HepG2 (cell line): ENCODE data around the gene CADM2. TPM values are rescaled to one million over a fixed set of nuclear protein-coding genes. Genes with fewer than 3 reads are reported as not detected.

Source experiments
- ATAC-seq: fragments of 200-7000 bp; cut with Tn5 transposase; 3 replicates; pipeline ENCODE4 v1.9.1; 2020; ENCODE audit warnings: mild to moderate bottlenecking, moderate library complexity
- BruUV-seq: library from RNA; stranded (reverse); fragments of 400-500 nt; replicated peaks from 2 replicates; lab custom pipeline; 2021; lab: Mats Ljungman, UMichigan
- CTCF ChIA-PET: fragments of 300-600 bp; formaldehyde crosslinking; extraction: SDS; loops from one replicate; lab custom pipeline; 2021; ENCODE audit warnings: low total read pairs, inconsistent platforms, low intra/inter-chr PET ratio; lab: Yijun Ruan, JAX
- POLR2A ChIA-PET: fragments of 350-600 bp; sonication (Branson Sonifier 250); formaldehyde crosslinking; loops from one replicate; lab custom pipeline; 2020; ENCODE audit warnings: antibody characterized with exemption, inconsistent platforms; lab: Yijun Ruan, JAX
- DNase-seq: peaks from one replicate; pipeline ENCODE4 v3.0.0-alpha.2; 2015; ENCODE audit warnings: low spot score
- FAIRE-seq: peaks from 3 replicates; lab custom pipeline; 2011; peaks lifted over from hg19 to GRCh38; lab: Jason Lieb, UNC
- H2AFZ ChIP-seq: one replicate; pipeline ENCODE4 v1.6.1; 2011; ENCODE audit warnings: low read length, inconsistent platforms
- H3K27ac ChIP-seq: fragments of 300-600 bp; 3 replicates; pipeline ENCODE4 v1.8.0; 2011; ENCODE audit warnings: mixed run types, mild to moderate bottlenecking, mixed read lengths, low read length, inconsistent platforms; ENCODE audit not compliant: insufficient read depth; ENCODE audit errors: extremely low read length
- H3K27me3 ChIP-seq, 2 experiments: fragments of 200-600 bp in 1 of 2; 2 replicates in 1 of 2; 3 replicates in 1 of 2; pipeline versions ENCODE4 v1.6.0 to v1.8.0; 2011; ENCODE audit warnings: low read length in 2 of 2, mild to moderate bottlenecking in 2 of 2, moderate library complexity in 2 of 2, inconsistent platforms in 1 of 2; ENCODE audit not compliant: insufficient read depth in 2 of 2, control insufficient read depth in 1 of 2
- H3K36me3 ChIP-seq, 2 experiments: fragments of 200-600 bp in 1 of 2; replicated peaks in 1 of 2; 2 replicates in 1 of 2; 3 replicates in 1 of 2; pipeline versions ENCODE4 v1.5.1 to v1.8.0; 2011; ENCODE audit warnings: low read length in 2 of 2, inconsistent platforms in 1 of 2; ENCODE audit not compliant: insufficient read depth in 2 of 2, control insufficient read depth in 1 of 2
- H3K4me1 ChIP-seq: 2 replicates; pipeline ENCODE4 v1.5.1; 2012; ENCODE audit warnings: low read length, inconsistent platforms; ENCODE audit not compliant: insufficient read depth
- H3K4me2 ChIP-seq: 2 replicates; pipeline ENCODE4 v1.6.0; 2011; ENCODE audit warnings: low read depth, low read length, inconsistent platforms
- H3K4me3 ChIP-seq, 3 experiments: fragments of 200-600 bp in 1 of 3; sonication (generic), shearing (Covaris generic) in 1 of 3; replicated peaks in 1 of 3; 2 replicates each; pipeline ENCODE4 v1.5.1; 2011 to 2016; ENCODE audit warnings: low read length in 3 of 3, inconsistent platforms in 2 of 3, low read depth in 2 of 3, mild to moderate bottlenecking in 2 of 3, control low read depth in 1 of 3, mixed read lengths in 1 of 3; ENCODE audit not compliant: insufficient read depth in 1 of 3
- H3K79me2 ChIP-seq: one replicate; pipeline ENCODE4 v1.6.1; 2011; ENCODE audit warnings: low read length, inconsistent platforms; ENCODE audit not compliant: insufficient read depth
- H3K9ac ChIP-seq: 2 replicates; pipeline ENCODE4 v1.6.0; 2011; ENCODE audit warnings: mild to moderate bottlenecking, low read depth, low read length, inconsistent platforms; ENCODE audit not compliant: insufficient read depth
- H3K9me3 ChIP-seq: 2 replicates; pipeline ENCODE4 v1.5.1; 2012; ENCODE audit warnings: mild to moderate bottlenecking, low read length
- H4K20me1 ChIP-seq: 2 replicates; pipeline ENCODE4 v1.6.0; 2011; ENCODE audit warnings: inconsistent platforms, mild to moderate bottlenecking, low read length, moderate library complexity; ENCODE audit not compliant: insufficient read depth
- ARNT ChIP-seq: fragments of 450-650 bp; IDR thresholded peaks from 2 replicates; pipeline ENCODE4 v1.6.1; 2017
- FOXK1 ChIP-seq: sonication (generic); formaldehyde crosslinking; IDR thresholded peaks from 2 replicates; pipeline ENCODE4 v1.4.0; 2020; ENCODE audit warnings: low read depth, missing genetic modification reagents, borderline replicate concordance
- MEIS1 ChIP-seq: sonication (generic); formaldehyde crosslinking; IDR thresholded peaks from 2 replicates; pipeline ENCODE4 v1.9.0; 2021; ENCODE audit warnings: mild to moderate bottlenecking, missing genetic modification reagents, moderate library complexity, borderline replicate concordance
- NR3C1 ChIP-seq: sonication (generic); formaldehyde crosslinking; IDR thresholded peaks from 2 replicates; pipeline ENCODE4 v1.4.0; 2020; ENCODE audit warnings: missing genetic modification reagents
- RAD21 ChIP-seq: fragments of 450-650 bp; formaldehyde crosslinking; IDR thresholded peaks from 2 replicates; pipeline ENCODE4 v1.5.0; 2020; ENCODE audit warnings: mild to moderate bottlenecking
- RFXANK ChIP-seq: IDR thresholded peaks from 2 replicates; pipeline ENCODE4 v1.6.1; 2016
- RFXAP ChIP-seq: sonication (generic); formaldehyde crosslinking; IDR thresholded peaks from 2 replicates; pipeline ENCODE4 v1.4.0; 2020; ENCODE audit warnings: missing genetic modification reagents, borderline replicate concordance
- TFDP1 ChIP-seq: IDR thresholded peaks from 2 replicates; pipeline ENCODE4 v1.6.1; 2016; ENCODE audit warnings: missing compliant biosample characterization, missing genetic modification reagents, borderline replicate concordance
- TOE1 ChIP-seq: sonication (generic); formaldehyde crosslinking; IDR thresholded peaks from 2 replicates; pipeline ENCODE4 v1.4.0; 2020; ENCODE audit warnings: mild to moderate bottlenecking, missing genetic modification reagents
- WIZ ChIP-seq: sonication (generic); formaldehyde crosslinking; IDR thresholded peaks from 2 replicates; pipeline ENCODE4 v1.5.1; 2020; ENCODE audit warnings: mild to moderate bottlenecking, missing genetic modification reagents
- ZBTB42 ChIP-seq: sonication (generic); formaldehyde crosslinking; IDR thresholded peaks from 2 replicates; pipeline ENCODE4 v1.5.0; 2020; ENCODE audit warnings: mild to moderate bottlenecking, missing genetic modification reagents
- ZNF230 ChIP-seq: sonication (generic); formaldehyde crosslinking; IDR thresholded peaks from 2 replicates; pipeline ENCODE4 v1.4.0; 2020; ENCODE audit warnings: mild to moderate bottlenecking, missing genetic modification reagents
- ZNF256 ChIP-seq: sonication (generic); formaldehyde crosslinking; conservative IDR thresholded peaks from 2 replicates; pipeline ENCODE4 v1.4.0; 2020; ENCODE audit warnings: missing genetic modification reagents
- ZNF550 ChIP-seq: sonication (generic); formaldehyde crosslinking; IDR thresholded peaks from 2 replicates; pipeline ENCODE4 v1.4.0; 2020; ENCODE audit warnings: mild to moderate bottlenecking, missing genetic modification reagents, borderline replicate concordance
- ZNF567 ChIP-seq: sonication (generic); formaldehyde crosslinking; IDR thresholded peaks from 2 replicates; pipeline ENCODE4 v1.8.1; 2023; ENCODE audit warnings: mild to moderate bottlenecking, missing genetic modification reagents, borderline replicate concordance
- ZNF749 ChIP-seq: sonication (generic); formaldehyde crosslinking; IDR thresholded peaks from 2 replicates; pipeline ENCODE4 v1.8.0; 2022; ENCODE audit warnings: mild to moderate bottlenecking, missing genetic modification reagents, moderate library complexity, borderline replicate concordance
- WGBS: methylation state at CpG from one replicate; pipeline ENCODE4 v1.1.6; 2017; ENCODE audit warnings: low lambda C conversion rate; 5-methylcytosine and 5-hydroxymethylcytosine counted together
- in situ Hi-C: cut with HindIII; loops from 2 replicates; pipeline ENCODE4 v1.10.0; 2017; ENCODE audit warnings: low pct_unique_long_range_greater_than_20kb; ENCODE audit not compliant: extremely low pct_ligation_motif_present
- intact Hi-C: fragments of 100-400 bp; cut with micrococcal nuclease; formaldehyde crosslinking; loops from one replicate; pipeline ENCODE4 v1.10.0; 2022; ENCODE audit not compliant: unreplicated experiment
- polyA plus RNA-seq, 8 experiments: library from polyadenylated mRNA; depleted of rRNA in 3 of 8; stranded (reverse) in 7 of 8; unstranded in 1 of 8; fragments of >200 nt; fragmentation: Illumina TruSeq in 4 of 8; extraction: Trizol in 4 of 8; gene quantifications; 2 replicates each; pipeline versions ENCODE4 v1.2.1 to v1.2.3, GENCODE V29; 2011 to 2016; ENCODE audit warnings: low read depth in 4 of 8, missing spikeins in 1 of 8, mixed read lengths in 1 of 8; ENCODE audit not compliant: insufficient read depth in 1 of 8
- total RNA-seq, 5 experiments: library from RNA; depleted of rRNA; stranded (reverse); fragments of >200 nt; fragmentation: Illumina TruSeq; extraction: Trizol; gene quantifications; 2 replicates each; pipeline ENCODE4 v1.2.3, GENCODE V29; 2016; ENCODE audit warnings: low read depth in 1 of 5
- TF ChIP-seq, protein P1 (sequence below): sonication (generic); formaldehyde crosslinking; IDR thresholded peaks from 2 replicates; pipeline ENCODE4 v1.8.0; 2022; ENCODE audit warnings: low read depth, missing genetic modification reagents

CADM2 gene
- total and polyA plus RNA-seq, 2 of the 13 experiments (the other 11 are each of a cell fraction or from before 2014, with no cell fraction given): not detected

DNA sequence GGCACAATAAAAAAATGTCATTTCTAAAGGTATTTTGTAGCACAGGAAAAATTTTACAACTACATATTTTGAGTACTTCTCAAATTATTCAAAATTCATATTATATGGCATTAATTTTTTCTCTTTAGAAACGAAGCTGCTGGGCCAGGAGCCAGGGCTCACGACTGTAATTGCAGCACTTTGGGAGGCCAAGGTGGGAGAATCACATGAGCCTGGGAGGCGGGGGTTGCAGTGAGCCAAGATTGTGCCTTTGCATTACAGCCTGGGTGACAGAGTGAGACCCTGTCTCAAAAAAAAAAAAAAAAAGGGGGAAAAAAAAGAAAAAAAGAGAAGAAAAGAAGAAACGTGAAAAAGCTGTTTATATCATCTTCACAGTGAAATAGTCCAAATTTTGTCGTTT lies 62.0 kb downstream of the CADM2 start:
- H3K9me3 ChIP-seq: no peaks in the 10 kb centered on the region
- no peak for DNase-seq
- TF ChIP-seq ZBTB42 (CRISPR knock-in tag): no peak
- TF ChIP-seq ZNF256 (CRISPR knock-in tag): no peak
- TF ChIP-seq NR3C1 (CRISPR knock-in tag): no peak
- TF ChIP-seq ZNF550 (CRISPR knock-in tag): no peak
- no peak for TF ChIP-seq RFXAP
- TF ChIP-seq TFDP1: no peak
- no peak for TF ChIP-seq RAD21 (CRISPR knock-in tag)
- no peak for TF ChIP-seq ARNT
- no peak for TF ChIP-seq RFXANK (CRISPR knock-in tag)
- TF ChIP-seq ZNF749 (CRISPR knock-in tag): no peak
- TF ChIP-seq FOXK1 (CRISPR knock-in tag): no peak
- TF ChIP-seq WIZ (CRISPR knock-in tag): no peak
- TF ChIP-seq ZNF230 (CRISPR knock-in tag): no peak
- no peak for TF ChIP-seq ZNF567 (CRISPR knock-in tag)
- TF ChIP-seq, protein P1, sequence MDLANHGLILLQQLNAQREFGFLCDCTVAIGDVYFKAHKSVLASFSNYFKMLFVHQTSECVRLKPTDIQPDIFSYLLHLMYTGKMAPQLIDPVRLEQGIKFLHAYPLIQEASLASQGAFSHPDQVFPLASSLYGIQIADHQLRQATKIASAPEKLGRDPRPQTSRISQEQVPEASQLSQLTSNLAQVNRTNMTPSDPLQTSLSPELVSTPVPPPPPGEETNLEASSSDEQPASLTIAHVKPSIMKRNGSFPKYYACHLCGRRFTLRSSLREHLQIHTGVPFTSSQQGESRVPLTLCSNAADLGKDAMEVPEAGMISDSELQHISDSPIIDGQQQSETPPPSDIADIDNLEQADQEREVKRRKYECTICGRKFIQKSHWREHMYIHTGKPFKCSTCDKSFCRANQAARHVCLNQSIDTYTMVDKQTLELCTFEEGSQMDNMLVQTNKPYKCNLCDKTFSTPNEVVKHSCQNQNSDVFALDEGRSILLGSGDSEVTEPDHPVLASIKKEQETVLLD: no peak
- no peak for TF ChIP-seq TOE1
- no peak for TF ChIP-seq MEIS1 (CRISPR knock-in tag)
- TF ChIP-seq, all 625 proteins: peak for 0
- Histone ChIP-seq H4K20me1 (no peaks in the 10 kb centered on the region), H2AFZ (no peak overlapping the region), H3K4me3 (no peak overlapping the region), H3K27me3 (no peaks in the 10 kb centered on the region), H3K9ac (no peak overlapping the region), H3K4me1 (no peaks in the 10 kb centered on the region), H3K27ac (no peak overlapping the region), H3K79me2 (no peaks in the 10 kb centered on the region), H3K36me3 (no peaks in the 10 kb centered on the region), H3K4me2 (no peak overlapping the region)
- intact Hi-C loops: no loop called here
- BruUV-seq: no TSS peak
- ChIA-PET POLR2A (no interaction called here), CTCF (no interaction called here)
- FAIRE-seq (no peak), ATAC-seq (no peak)
- in situ Hi-C loops: no loop called here
- WGBS: 22% methylated on average over 5 of the region's 5 CpGs
